Fibroblast of the aortic adventitia (primary cell): ENCODE results near the gene HDHD5. TPM values are rescaled to one million over a fixed set of nuclear protein-coding genes. Genes with fewer than 3 reads are reported as not detected.
"Not testable (repeated sequence)": the region's sequence is repeated elsewhere in the genome, so short reads cannot be mapped to it uniquely, and the experiment has no call there.

ENCODE experiments used
- DNase-seq: peaks from one replicate; pipeline ENCODE4 v3.0.0-alpha.2; 2010; ENCODE audit warnings: low read depth
- H3K4me3 ChIP-seq: 2 replicates; pipeline ENCODE4 v1.5.1; 2011; ENCODE audit warnings: low read depth, mild to moderate bottlenecking, control low read depth, low read length, moderate library complexity
- CTCF ChIP-seq: IDR thresholded peaks from 2 replicates; pipeline ENCODE4 v1.5.1; 2011; ENCODE audit warnings: mild to moderate bottlenecking, low read length, control low read depth, inconsistent platforms; ENCODE audit not compliant: insufficient read depth
- total RNA-seq: library from RNA; depleted of rRNA; stranded (reverse); fragments of >200 nt; gene quantifications from 2 replicates; pipeline ENCODE4 v1.2.3, GENCODE V29; 2012; ENCODE audit warnings: low replicate concordance

The HDHD5 gene
- total RNA-seq, 1 donor, result 19.7 TPM

DNA sequence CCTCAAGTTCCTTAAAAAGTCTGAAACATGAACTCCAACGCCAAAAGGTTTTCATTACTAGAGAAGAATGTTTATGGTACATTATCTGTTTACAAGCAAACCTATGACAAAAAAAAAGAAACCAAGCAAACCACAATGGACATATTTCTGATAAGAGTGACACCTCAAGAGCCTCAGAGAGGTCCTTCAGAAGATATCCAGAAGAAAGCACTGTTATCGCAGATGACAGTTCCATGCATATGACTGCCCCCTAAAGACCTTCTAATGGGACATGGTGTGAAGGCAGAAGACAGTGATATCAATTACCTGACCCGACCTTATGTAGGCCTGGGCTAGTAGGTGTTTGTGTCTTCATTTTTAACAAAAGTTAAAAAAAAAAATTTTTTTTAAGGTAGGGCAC lies 3.1 kb downstream of the HDHD5 start:
- no peak for DNase-seq
- no peak for TF ChIP-seq CTCF

DNA sequence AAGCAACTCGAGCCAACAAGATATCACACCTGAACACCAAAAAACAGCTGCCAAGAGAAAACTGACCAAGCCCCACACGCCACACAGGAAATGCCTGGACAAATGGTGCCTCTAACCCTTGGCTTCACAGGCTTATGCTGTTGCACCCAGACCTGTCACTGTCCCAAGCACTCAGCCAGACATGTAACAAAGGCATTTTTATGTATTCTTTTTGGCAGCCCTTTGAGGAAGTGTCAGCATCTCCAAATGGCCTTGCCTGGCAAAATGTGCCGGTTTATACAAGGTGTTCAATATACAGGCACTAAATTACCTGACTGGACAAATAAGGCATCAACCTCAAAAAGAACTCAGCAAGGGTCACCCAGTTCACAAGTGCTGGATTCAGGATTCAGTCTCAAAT lies 6.1 kb downstream of the HDHD5 start:
- DNase-seq, result no peak
- no peak overlapping the region for H3K4me3 ChIP-seq
- no peak for TF ChIP-seq CTCF

More for the DNA sequence above, 3.1 kb downstream of the HDHD5 start:
- H3K4me3 ChIP-seq, result no peak overlapping the region

DNA sequence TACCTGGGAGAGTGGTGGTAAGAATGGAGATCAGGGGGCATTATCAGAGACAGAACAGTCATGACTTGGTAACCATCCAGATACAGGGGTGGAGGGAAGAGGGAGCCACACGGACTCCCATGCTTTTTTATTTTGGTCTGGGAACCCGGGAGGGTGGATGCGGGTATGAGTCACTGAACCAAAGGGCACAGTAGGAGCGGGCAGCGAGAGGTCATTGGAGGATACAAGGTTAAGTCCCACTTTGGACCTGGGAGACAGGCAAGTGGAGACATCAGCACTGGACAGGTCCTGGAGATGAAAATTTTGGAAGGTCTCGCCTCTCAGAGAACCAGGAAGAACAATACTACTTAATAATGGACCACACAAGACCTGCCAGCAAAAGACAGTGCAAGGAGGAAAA lies 6.7 kb downstream of the HDHD5 start:
- H3K4me3 ChIP-seq, result no peak overlapping the region
- no peak for TF ChIP-seq CTCF
- DNase-seq, result no peak

DNA sequence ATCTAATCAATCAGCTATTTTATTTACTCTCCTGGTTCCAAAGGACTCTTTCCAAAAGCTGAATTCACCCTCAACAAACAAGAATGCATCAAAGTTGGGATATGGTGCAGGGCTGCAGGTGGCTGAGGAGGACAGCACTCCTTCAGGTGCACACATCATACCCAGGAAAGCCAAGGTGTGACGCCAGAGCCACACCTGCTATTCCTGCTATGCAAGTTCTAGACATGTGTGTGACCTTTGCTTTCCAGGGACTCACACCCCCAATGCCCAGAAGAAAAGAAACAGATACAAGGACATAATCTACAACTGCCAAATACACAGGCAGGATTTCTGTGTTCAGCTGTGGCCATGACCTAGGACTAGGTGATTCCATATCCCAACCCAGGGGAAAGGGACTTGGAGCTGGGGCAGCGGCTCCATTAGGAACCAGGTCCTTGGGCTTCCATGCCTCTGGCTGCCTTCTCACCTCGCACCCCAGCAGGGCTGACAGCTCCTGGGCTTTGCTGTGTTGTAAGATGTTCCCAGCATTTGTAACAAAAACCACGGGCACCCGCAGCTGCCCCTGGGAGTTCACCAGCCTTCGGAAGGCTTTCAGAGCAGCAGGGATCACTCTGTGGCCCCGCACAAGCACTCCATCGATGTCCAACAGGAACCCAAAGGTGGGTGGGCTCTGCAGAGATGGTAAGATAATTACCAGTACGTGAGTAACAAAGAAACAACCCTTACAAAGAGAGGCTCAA lies 9.8 kb downstream of the HDHD5 start:
- DNase-seq, result no peak
- TF ChIP-seq CTCF, result no peak
- no peak overlapping the region for H3K4me3 ChIP-seq

- not testable (repeated sequence) for DNase-seq, H3K4me3 ChIP-seq
Measured at GRCh38 chr22:17147458-17147857, 11.6 kb downstream of the HDHD5 start.

DNA sequence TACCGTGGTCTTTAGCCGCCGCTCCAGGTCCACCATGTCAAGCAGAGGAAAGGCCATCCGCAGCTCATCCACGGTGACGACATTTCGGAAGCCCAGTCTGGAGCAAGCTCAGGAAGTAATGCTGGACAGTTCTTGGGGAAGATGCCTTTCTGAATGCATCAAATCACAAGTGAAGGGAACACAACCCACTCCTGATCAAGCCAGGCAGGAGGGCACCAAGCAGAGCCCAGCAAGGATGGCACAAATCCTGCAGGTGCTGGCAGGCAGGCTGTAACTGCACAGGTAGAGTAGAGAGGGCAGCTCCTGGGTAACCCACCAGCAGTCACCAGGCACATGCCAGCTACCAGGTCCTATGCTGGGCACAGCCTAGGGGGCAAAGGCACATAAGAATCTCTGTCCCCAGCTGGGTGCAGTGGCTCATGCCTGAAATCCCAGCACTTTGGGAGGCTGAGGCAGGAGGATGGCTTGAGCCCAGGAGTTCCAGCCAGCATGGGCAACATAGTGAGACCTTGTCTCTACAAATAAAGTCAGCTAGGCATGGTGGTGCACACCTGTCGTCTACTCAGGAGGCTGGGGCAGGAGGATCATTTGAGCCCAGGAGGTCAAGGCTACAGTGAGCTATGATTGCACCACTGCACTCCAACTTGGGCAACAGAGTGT lies 13.9 kb downstream of the HDHD5 start:
- H3K4me3 ChIP-seq, result no peak overlapping the region
- DNase-seq, result no peak
- no peak for TF ChIP-seq CTCF

DNA sequence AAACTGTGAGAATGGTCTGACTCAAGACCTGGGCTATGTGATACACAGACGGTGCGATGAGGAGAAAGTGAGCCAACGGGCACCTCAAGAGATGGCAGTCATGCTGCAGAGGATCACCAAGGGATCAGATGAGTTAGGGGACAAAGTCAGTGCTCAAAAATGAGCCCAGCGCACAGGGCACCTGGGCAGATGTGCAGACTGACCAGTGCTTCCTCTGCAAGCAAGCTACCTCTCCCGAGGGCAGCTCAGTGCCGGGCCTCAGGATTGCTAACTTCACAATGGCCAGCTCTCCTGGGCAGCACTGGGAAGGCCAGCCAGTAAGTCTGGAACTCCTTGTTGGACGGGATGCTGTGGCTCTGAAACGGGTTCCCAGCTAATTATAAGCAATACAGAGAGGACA lies 15.3 kb downstream of the HDHD5 start:
- no peak overlapping the region for H3K4me3 ChIP-seq
- no peak for TF ChIP-seq CTCF
- no peak for DNase-seq
